NCI-H1092 (cell line): ENCODE results near the gene CBFB.

ENCODE experiments used
- DNase-seq: peaks from one replicate; lab custom pipeline; 2025; lab: John Stamatoyannopoulos, UW

CBFB gene

GRCh38 chr16:67137605-67138004 is 108.7 kb downstream of the CBFB start:
- DNase-seq, result no peak

GRCh38 chr16:67141391-67141790 is 112.4 kb downstream of the CBFB start:
- DNase-seq, result no peak

GRCh38 chr16:67142342-67142741 is 113.4 kb downstream of the CBFB start:
- no peak for DNase-seq

- DNase-seq, result no peak
These were observed 116.0 kb downstream of the CBFB start for GRCh38 chr16:67144943-67145342.

- DNase-seq, result no peak
These were observed 116.8 kb downstream of the CBFB start for GRCh38 chr16:67145746-67146145.

- no peak for DNase-seq
These were observed 117.8 kb downstream of the CBFB start for GRCh38 chr16:67146523-67147357.

GRCh38 chr16:67147437-67148140 is 118.6 kb downstream of the CBFB start:
- no peak for DNase-seq

GRCh38 chr16:67148221-67148620 is 119.3 kb downstream of the CBFB start:
- DNase-seq, result no peak

GRCh38 chr16:67148656-67149275 is 119.8 kb downstream of the CBFB start:
- DNase-seq, result no peak

GRCh38 chr16:67149276-67150046 is 120.5 kb downstream of the CBFB start:
- no peak for DNase-seq

GRCh38 chr16:67150047-67150832 is 121.3 kb downstream of the CBFB start:
- DNase-seq, result peak; percentile 14
